Stimulated activated naive CD4-positive, alpha-beta T cell (primary cell): ENCODE measurements around the gene LDLRAD3.

Experiments used
- DNase-seq, 6 experiments: peaks; one replicate each; lab custom pipeline; 2025; lab: John Stamatoyannopoulos, UW

The LDLRAD3 gene

GRCh38 chr11:36104660-36104992, 160.8 kb downstream of the LDLRAD3 start:
- no peak for DNase-seq

- no peak for DNase-seq
Observed at GRCh38 chr11:36105743-36106581, 162.1 kb downstream of the LDLRAD3 start.

- no peak for DNase-seq
Observed at GRCh38 chr11:36107547-36107946, 163.7 kb downstream of the LDLRAD3 start.

- DNase-seq, result no peak
Observed at GRCh38 chr11:36108881-36109589, 165.2 kb downstream of the LDLRAD3 start.

GRCh38 chr11:36109590-36109849, 165.7 kb downstream of the LDLRAD3 start:
- DNase-seq, result no peak

- no peak for DNase-seq
Observed at GRCh38 chr11:36109850-36110606, 166.2 kb downstream of the LDLRAD3 start.

GRCh38 chr11:36110668-36111410, 167.0 kb downstream of the LDLRAD3 start:
- DNase-seq, result no peak

- DNase-seq, result no peak
Observed at GRCh38 chr11:36114095-36114494, 170.2 kb downstream of the LDLRAD3 start.

GRCh38 chr11:36115378-36115801, 171.5 kb downstream of the LDLRAD3 start:
- no peak for DNase-seq

- DNase-seq, result no peak
Observed at GRCh38 chr11:36116161-36116560, 172.3 kb downstream of the LDLRAD3 start.

GRCh38 chr11:36118084-36118483, 174.2 kb downstream of the LDLRAD3 start:
- no peak for DNase-seq

- DNase-seq, result no peak
Observed at GRCh38 chr11:36119300-36119699, 175.4 kb downstream of the LDLRAD3 start.

GRCh38 chr11:36121054-36121453, 177.2 kb downstream of the LDLRAD3 start:
- no peak for DNase-seq

GRCh38 chr11:36122671-36123070, 178.8 kb downstream of the LDLRAD3 start:
- no peak for DNase-seq

- DNase-seq, result no peak
Observed at GRCh38 chr11:36123336-36124101, 179.7 kb downstream of the LDLRAD3 start.

GRCh38 chr11:36126678-36127077, 182.8 kb downstream of the LDLRAD3 start:
- no peak for DNase-seq

- DNase-seq, result no peak
Observed at GRCh38 chr11:36127550-36127949, 183.7 kb downstream of the LDLRAD3 start.

GRCh38 chr11:36129955-36130354, 186.1 kb downstream of the LDLRAD3 start:
- DNase-seq, result no peak

GRCh38 chr11:36130401-36130800, 186.5 kb downstream of the LDLRAD3 start:
- DNase-seq, result no peak

GRCh38 chr11:36131721-36132397, 188.0 kb downstream of the LDLRAD3 start:
- no peak for DNase-seq

- DNase-seq, result no peak
Observed at GRCh38 chr11:36132940-36133339, 189.1 kb downstream of the LDLRAD3 start.
